Measurements from ENCODE around the gene LASP1. TPM values are rescaled to one million over a fixed set of nuclear protein-coding genes. Genes with fewer than 3 reads are reported as not detected.

Gene LASP1, protein sequence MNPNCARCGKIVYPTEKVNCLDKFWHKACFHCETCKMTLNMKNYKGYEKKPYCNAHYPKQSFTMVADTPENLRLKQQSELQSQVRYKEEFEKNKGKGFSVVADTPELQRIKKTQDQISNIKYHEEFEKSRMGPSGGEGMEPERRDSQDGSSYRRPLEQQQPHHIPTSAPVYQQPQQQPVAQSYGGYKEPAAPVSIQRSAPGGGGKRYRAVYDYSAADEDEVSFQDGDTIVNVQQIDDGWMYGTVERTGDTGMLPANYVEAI
- total RNA-seq: 259 and 281 TPM in 2 replicates

DNA sequence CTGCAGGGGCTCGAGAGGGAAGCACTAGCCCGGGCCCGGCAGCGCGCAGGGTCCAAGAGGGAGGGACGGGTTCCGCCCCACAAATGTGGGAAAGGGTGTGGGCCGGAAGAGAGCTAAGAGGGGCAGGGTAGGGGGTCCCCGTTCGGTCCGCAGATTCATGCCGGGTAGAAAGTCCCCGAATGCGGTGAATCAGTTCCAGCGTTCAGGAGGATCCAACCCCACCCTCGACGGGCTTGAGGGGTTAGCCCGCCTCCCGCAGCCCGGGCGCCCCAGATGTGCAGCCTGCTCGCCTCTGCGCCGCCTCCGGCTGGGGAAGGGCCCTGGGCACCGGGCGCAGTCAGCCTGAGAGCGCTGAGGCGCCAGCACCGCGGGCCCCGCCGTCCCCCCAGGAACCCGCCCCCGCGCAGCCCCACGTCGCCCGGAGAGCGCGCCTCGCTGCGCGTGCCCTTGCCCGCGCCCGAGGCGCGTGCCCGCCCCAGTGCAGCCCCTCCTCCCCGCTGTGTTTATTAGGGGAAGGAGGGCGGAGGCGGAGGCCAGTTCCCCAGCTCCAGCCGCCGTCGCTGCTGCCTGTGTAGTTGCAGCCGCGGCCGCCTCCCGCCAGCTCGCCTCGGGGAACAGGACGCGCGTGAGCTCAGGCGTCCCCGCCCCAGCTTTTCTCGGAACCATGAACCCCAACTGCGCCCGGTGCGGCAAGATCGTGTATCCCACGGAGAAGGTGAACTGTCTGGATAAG is at the start of gene LASP1:
TSS of gene LASP1 (plus strand) at position 533 of the 733 bp plus-strand sequence. CDS start at position 665, 132 bp downstream.

DNA sequence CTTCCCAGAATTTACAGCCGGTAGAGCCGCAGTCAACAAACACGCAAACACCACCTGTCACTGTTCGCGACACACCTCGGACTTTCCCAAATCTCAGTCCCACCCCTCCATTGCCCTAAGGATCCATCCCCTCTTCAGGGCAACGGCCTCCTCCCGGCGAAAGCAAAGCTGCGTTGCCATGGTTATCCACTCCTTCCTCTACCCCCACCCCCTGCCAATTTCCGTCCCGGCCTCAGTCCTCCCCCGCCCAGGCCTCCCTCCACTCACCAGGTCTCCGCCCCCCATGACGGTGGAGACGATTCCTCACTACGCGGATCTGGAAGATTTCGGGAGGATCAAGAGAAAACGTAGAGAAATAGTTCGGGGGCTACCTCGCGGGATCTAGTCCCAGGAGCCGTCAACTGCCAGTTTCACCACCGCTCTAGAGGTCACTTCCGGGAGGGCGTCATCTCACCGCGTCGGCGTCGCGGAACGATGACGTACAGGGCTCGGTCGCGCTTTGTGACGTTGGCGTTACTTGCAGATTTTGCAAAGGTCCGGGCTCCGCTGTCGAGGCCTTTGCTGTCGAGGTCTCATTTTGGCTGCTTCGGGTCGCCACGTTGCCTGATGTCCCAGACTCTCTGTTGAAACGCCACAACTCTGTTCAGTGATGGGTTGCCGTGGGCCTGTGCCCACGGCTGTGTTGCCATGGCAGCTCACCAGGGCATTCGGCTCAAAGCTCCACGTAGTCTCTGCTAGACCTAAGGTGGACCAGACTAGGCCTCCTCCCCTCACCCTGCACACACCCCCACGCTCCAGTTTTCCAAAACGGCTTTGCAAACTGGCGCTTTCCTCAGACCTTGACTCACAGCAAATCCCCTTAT is 44.7 kb upstream of the LASP1 start, which contains the start of gene CWC25:
TSS of gene CWC25 (minus strand) at position 423 of the 863 bp plus-strand sequence. CDS start at position 285, 138 bp downstream.

DNA sequence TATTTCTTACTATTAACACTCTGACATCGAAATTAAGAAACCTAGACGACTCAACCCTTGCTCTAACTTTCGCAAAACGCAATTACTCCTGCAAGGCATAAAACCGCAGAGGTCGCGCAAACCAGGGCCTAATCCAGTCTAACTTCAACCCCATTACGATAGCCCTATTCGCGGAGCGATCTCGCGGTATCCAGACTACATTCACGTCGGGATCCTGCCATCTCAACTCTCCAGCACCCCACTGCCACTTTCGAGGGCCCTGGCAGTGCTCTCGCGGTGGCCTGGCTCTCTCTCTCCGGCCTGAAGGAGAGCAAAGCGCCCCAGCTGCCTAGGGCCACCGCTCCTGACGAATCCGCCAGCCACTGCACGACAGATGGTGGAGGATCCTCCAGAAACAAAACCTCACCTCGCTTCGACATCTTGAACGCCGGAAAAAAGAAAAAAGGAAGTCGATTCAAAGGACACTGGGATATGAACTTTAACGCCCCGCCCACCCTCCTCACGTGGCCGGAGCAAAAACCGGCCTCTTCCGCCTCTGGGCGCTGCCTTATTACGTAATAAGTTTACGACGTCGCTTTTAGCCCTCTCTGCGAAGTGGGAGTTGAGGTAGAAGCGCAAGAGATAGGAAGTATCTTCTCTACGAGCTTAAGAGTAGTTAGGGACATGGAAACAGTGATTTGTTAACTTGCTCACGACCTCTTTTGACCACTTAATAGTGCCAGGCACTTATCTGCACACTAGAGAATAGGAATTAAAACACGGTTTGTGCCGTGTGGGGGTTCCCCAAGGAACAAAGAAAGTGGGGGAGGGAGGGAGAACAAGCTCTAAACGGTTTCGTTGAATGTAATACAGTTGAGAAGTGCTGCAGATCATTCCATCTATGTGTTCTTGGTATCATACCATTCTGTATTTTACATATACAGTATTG is 16.3 kb upstream of the LASP1 start, which contains the start of gene RPL23:
TSS of gene RPL23 (minus strand) at position 430 of the 928 bp plus-strand sequence. CDS start at position 419, 11 bp downstream.

DNA sequence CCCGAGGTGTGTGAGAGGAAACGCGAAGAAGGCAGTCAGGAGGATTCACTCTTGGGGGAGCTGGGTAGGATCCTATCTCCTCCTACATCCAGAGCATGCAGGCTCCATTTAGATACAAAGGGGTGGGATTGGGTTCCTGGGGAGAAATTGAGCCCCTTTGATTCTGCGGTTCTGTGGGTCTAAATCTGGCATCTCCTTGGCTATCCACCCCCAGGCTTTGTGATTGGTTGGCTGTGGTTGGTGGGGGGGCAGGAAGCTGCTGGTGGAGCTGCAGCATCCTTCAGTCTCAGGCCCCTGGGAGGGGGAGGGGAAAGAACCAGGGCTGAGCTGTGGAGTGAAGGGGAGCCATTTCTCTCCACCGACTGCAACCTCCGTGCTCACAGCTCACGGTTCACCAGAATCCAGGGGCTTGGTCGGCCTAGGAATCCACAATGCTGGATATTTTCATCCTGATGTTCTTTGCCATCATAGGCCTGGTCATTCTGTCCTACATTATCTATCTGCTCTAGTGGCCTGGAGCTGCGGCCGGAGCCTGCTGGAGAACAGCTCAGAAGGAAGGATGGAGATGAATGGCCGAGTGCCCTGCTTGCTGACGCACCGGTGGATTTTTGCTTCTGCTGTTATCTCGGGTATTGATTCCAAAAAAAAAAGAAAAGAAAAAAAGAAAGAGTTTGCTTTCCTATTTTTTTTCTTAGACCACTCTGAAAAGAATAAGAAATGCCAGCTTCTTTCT is 55.6 kb downstream of the LASP1 start, which contains the start of gene LASP1NB:
TSS of gene LASP1NB (plus strand) at position 352 of the 733 bp plus-strand sequence.

DNA sequence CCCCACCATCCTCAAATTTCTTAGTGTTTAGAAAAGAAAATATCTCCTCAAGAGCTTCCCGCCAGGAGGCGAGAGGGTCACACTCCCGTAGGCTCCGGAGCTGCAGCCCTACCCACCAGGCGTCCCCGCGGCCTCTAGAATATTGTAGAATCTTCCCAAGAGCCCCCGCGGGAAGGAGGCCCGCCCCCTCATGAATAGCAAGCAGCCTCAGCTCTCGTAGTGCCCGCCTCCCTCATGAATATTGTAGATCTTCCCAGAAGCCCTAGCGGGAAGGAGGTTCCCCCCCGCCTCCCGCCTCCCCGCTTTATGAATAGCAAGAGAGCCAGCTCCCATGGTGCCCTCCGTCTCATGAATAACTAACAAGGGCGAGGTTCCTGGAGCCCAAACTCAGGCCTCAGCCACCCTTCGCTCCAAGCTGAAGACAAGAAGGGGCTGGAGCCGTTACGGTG is 97.5 kb downstream of the LASP1 start, which contains the start of gene FBXO47:
TSS of gene FBXO47 (minus strand) at position 114 of the 449 bp plus-strand sequence. CDS start 4,378 bp downstream, outside the sequence.

Other genes with a start within 250 kb of the LASP1 start
- 1.4 and 2.1 TPM in 2 replicates for gene EPOP, start 195.1 kb upstream of the LASP1 start, total RNA-seq
- gene MLLT6, start 164.8 kb upstream of the LASP1 start, total RNA-seq: 15.7 and 16.5 TPM in 2 replicates
- gene CISD3, start 139.7 kb upstream of the LASP1 start, total RNA-seq: 11.6 and 14.1 TPM in 2 replicates
- 9.7 and 14.5 TPM in 2 replicates for gene PCGF2, start 121.7 kb upstream of the LASP1 start, total RNA-seq
- gene PSMB3, start 117.3 kb upstream of the LASP1 start, total RNA-seq: 314 and 374 TPM in 2 replicates
- 34.8 and 44.5 TPM in 2 replicates for gene PIP4K2B, start 70.5 kb upstream of the LASP1 start, total RNA-seq
- 7.6 and 10.5 TPM in 2 replicates for gene CWC25, start 44.7 kb upstream of the LASP1 start, total RNA-seq
- 1,203 and 1,276 TPM in 2 replicates for gene RPL23, start 16.3 kb upstream of the LASP1 start, total RNA-seq
- gene FBXO47, start 97.3 kb downstream of the LASP1 start, total RNA-seq: 0.27 TPM in 1 of 2 replicates, not detected in the other

All from mammary microvascular endothelial cell (primary cell).